HG03521 (cell line): ENCODE data around the gene KIF15.

Experiments
- ATAC-seq: cut with Tn5 transposase; IDR thresholded peaks from one replicate; pipeline ENCODE4 v1.9.1; 2021; ENCODE audit warnings: mild to moderate bottlenecking, moderate library complexity; ENCODE audit not compliant: unreplicated experiment

The KIF15 gene, protein sequence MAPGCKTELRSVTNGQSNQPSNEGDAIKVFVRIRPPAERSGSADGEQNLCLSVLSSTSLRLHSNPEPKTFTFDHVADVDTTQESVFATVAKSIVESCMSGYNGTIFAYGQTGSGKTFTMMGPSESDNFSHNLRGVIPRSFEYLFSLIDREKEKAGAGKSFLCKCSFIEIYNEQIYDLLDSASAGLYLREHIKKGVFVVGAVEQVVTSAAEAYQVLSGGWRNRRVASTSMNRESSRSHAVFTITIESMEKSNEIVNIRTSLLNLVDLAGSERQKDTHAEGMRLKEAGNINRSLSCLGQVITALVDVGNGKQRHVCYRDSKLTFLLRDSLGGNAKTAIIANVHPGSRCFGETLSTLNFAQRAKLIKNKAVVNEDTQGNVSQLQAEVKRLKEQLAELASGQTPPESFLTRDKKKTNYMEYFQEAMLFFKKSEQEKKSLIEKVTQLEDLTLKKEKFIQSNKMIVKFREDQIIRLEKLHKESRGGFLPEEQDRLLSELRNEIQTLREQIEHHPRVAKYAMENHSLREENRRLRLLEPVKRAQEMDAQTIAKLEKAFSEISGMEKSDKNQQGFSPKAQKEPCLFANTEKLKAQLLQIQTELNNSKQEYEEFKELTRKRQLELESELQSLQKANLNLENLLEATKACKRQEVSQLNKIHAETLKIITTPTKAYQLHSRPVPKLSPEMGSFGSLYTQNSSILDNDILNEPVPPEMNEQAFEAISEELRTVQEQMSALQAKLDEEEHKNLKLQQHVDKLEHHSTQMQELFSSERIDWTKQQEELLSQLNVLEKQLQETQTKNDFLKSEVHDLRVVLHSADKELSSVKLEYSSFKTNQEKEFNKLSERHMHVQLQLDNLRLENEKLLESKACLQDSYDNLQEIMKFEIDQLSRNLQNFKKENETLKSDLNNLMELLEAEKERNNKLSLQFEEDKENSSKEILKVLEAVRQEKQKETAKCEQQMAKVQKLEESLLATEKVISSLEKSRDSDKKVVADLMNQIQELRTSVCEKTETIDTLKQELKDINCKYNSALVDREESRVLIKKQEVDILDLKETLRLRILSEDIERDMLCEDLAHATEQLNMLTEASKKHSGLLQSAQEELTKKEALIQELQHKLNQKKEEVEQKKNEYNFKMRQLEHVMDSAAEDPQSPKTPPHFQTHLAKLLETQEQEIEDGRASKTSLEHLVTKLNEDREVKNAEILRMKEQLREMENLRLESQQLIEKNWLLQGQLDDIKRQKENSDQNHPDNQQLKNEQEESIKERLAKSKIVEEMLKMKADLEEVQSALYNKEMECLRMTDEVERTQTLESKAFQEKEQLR (N-terminal part only)

DNA sequence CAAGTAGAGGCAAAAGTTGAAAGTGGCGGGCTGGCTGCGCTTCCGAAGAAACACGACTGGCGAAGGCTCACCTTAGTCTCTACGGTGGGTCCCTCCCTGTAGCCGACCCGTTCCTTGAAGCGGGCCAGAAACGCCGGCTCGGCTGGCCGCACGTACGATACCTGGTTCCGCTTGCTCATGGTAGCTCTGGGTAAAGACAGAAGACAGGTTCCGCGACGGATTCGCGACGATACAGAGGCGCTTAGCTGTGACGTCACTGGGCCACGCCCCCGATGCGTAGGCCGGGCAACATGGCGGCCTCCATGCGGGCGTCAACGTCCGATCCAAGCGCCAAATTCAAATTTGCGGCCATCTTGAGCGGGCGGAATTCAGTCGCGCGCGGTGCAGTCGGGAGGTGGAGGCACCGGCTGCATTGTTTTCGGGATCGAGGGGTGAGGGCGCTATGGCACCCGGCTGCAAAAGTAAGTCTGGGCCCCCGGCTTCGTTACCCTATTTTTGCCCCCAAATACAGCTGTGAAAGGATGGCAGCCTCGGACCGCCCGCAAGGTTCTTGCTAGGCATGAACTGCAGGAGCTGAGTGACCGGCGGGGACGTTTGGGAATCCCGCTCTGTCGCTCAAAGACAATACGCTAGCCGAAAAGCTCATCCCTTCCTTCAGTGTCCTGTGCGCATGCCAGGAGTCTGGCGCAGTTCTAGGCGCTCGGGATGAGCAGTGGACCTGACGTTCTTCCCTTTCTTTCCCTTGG lies at the start of gene KIF15, which contains the start of gene KIAA1143:
TSS of gene KIF15 (plus strand) at position 371 of the 746 bp plus-strand sequence. CDS start at position 443, 72 bp downstream.
TSS of gene KIAA1143 (minus strand) at position 196 of the 746 bp plus-strand sequence. CDS start at position 179, 17 bp downstream.
- peak; percentile 91 for ATAC-seq

DNA sequence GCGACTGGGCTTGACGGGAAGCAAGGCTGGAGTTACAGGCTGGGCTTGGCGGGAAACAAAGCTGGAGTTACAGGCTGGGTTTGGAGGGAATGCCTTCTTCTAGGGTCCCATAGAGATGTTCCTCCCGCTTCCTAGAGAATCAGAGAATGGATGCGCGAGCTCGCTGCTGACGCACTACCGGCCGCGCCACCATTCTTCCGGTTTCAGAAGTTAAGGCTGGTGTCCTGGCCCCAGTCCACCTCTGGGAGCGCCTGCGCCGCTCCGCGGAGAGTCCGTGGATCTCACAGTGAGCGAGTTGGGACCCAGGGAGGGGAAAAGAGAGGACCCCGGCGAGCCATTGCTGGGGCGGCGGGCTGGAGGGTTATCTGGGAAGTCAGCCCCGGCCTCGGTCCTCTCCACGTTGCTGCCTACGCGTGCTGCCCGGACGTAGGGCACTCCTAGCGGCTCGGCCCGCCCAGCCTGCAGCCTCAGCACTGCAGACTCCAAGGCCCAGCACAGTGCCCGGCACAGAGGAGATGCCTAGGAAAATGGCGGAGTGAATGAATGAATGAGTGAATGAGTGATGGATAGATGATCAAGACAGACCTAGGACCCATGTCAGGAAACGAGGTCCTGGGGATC lies 49.0 kb upstream of the KIF15 start, which contains the start of gene ZNF502:
TSS of gene ZNF502 (plus strand) at position 206 of the 621 bp plus-strand sequence. CDS start 7,602 bp downstream, outside the sequence.
- ATAC-seq = no peak

DNA sequence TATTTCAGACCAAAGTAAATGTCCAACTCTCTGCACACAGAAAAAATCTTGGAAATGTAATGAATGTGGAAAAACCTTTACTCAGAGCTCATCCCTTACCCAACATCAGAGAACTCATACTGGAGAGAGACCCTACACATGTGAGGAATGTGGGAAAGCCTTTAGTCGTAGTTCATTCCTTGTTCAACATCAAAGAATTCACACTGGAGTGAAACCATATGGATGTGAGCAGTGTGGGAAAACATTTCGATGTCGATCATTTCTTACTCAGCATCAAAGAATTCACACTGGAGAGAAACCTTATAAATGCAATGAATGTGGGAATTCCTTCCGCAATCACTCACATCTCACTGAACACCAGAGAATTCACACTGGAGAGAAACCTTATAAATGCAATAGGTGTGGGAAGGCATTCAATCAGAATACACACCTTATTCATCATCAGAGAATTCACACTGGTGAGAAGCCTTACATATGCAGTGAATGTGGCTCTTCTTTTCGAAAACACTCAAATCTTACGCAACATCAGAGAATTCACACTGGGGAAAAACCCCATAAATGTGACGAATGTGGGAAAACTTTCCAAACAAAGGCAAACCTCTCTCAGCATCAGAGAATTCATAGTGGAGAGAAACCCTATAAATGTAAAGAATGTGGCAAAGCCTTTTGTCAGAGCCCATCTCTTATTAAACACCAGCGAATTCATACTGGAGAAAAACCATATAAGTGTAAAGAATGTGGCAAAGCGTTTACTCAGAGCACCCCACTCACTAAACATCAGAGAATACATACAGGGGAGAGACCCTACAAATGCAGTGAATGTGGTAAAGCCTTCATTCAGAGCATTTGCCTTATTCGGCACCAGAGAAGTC lies 40.1 kb upstream of the KIF15 start:
- no peak for ATAC-seq

DNA sequence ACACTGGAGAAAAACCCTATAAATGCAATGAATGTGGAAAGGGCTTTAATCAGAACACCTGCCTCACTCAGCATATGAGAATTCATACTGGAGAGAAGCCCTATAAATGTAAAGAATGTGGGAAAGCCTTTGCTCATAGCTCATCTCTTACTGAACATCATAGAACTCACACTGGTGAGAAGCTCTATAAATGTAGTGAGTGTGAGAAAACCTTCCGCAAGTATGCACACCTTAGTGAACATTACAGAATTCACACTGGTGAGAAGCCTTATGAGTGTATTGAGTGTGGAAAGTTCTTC lies 39.5 kb upstream of the KIF15 start:
- no peak for ATAC-seq

DNA sequence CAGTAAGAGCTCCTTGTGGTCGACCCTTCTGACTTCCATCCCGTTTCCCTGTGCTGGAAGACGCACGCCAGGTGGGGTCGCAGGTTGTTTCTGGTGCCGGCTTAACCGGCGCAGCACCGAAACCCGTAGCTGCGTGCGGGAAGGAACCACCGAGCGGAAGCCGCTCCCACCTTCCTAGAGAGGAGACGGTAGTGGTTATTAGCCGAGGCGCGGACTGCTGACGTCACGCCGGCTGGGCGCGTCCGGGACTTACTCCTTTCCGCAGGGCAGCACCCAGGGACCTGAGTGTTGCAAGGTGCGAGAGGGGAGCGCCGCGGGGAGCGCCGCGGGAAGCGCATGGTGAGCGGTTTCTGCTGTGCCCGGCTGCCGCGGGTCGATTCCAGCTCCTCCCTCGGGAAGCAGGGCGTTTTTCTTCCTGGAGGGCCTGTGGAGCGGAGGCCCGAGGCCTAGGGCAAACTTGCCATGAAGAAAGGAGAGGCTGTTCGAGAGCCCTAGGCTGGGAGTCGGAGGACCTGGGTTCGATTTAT lies 32.1 kb upstream of the KIF15 start, which contains the start of gene ZNF501:
TSS of gene ZNF501 (plus strand) at position 252 of the 527 bp plus-strand sequence. CDS start 4,787 bp downstream, outside the sequence.
- ATAC-seq = peak; percentile 79

DNA sequence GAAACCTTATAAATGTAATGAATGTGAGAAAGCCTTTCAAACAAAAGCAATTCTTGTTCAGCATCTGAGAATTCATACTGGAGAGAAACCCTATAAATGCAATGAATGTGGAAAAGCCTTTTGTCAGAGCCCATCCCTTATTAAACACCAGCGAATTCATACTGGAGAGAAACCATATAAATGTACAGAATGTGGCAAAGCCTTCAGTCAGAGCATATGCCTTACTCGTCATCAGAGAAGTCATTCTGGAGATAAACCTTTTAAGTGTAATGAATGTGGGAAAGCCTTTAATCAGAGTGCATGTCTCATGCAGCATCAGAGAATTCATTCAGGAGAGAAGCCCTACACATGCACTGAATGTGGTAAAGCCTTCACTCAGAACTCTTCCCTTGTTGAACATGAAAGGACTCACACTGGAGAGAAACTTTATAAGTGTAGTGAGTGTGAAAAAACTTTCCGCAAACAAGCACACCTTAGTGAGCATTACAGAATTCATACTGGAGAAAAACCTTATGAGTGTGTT lies 26.9 kb upstream of the KIF15 start:
- no peak for ATAC-seq

DNA sequence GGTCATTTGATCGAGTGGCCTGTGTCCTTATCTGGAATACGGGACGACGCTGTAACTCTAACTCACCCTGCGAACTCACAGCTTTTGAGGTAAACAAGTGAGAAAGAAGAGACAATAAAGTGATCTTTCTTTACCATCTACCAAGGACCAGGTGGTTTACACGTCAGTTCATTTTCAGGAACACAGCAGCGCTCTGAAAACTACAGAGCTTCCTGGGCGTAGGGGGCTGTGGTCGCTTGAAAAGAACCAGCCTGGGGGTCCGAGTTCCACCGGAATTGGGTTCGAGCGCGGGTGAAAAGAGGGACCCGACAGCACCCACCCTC lies 532 bp upstream of the KIF15 start:
- ATAC-seq = no peak

DNA sequence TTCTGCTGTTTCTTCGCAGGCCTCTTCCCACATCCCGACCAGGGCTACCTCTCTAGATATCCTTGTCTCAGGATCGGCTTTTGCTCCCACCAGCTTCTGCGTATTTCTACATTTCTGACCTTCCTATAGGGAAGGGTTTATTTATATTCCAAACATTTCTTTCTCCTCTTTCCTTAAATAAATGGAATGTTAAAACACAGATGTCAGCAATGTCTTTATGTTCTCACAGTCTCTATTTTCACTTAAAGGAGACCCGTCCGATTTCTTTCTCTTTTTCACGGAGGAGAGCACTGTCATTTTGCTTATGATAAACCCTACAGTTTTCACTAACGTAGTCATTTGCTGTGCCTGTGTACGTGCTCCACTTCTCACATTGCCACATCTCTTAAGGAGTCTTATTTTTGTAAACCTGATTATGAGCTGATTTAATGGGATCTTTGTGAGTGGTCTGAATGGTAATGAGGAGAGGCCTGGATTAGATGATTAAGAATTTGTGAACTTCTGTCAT lies 630 bp downstream of the KIF15 start:
- ATAC-seq = no peak

DNA sequence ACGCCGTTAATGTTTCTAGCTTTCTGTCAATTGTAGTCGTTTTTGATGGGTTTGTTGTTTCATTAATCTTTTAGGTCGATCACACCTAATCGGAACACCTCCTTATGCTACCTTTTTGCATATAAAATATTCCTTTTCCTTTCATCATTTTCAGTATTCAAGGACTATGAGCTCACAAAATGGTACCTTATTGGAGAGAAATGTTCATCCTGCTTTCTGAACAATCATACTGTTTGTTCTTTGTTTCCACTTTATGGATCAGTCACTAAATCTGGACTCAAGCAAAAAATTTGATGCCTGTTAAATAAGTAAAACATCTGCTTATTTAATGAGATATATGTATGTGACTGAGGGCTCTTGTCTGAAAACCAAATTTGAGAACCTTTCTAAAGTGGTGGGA lies 1.1 kb downstream of the KIF15 start:
- no peak for ATAC-seq

DNA sequence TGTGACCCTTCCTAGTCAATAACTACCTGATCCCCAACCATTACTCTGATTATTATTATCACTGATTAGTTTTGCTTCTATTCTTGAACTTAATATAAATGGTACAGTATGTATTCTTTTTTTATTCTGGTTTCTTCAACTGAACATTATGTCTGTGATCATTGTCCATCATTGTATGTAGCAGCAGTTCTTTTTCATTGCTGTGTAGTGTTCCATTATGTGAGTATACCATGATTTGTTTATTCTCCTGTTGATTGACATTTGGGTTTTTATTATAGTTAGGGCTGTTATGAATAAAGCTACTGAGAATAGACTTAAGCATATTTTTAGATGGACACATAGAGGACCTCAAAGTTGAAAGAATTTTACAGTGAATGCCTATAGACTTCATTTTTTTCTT lies 2.7 kb downstream of the KIF15 start:
- no peak for ATAC-seq

DNA sequence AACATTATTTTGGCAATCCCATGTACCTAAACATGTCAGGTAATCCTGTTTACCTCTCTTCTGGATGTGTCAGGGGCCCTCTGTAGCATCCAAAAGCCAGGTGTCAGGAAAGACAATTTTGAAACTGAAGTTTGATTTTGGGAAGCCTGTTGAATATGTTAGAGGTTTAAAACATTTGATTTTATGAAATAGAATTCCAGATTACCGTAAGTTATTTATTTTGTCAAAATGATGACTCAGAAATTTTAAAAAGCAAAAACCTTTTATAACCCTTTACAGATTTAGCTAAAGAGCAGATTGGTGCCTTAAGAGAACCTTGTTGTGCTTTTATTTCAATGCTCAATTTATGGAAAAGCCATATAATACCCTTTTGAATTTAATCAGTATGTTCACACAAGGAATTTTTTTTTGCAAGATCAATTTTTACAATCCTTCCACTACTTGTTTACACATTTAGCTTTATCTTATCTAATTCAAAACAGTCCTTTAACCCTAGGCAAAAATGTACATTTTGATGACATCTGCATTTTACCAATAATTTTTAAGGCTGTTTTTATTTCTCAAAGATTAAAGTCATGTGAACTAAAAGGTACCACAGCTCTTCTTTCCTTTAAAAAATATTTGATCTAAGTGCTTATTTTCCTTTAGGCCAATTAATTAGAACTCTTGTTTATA lies 10.0 kb downstream of the KIF15 start:
- no peak for ATAC-seq

DNA sequence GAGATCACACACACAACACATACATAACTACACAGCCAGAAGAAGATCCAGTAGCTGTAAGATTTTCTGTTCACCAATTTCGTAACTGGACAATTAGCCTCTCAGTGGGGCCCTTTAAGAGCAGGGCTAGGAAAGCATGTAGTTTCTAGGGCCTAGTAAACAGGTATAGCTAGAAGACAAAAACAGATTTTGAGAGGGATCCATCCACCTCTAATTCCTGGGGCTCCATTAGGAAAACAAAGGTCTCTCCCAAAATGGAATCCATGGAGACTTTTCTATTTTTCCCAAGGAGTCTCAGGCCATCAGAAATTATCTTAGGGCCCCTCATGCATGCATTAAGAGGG lies 10.5 kb downstream of the KIF15 start:
- ATAC-seq = no peak

DNA sequence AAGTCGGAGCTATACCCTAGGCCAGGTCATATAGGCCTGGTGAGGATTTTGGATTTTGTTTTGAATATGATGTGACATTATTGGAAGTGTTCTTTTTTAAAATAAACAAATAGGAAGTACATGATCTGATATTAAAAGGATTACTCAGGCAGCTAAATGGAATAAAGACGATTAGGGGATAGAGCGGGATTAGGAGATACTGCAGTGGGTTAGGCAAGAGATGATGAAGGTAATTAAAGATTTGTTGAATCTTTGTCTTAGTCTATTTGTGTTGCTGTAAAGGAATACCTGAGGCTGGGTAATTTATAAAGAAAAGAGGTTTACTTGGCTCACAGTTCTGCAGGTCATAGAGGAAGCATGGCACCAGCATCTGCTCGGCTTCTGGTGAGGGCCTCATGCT lies 21.3 kb downstream of the KIF15 start:
- no peak for ATAC-seq

DNA sequence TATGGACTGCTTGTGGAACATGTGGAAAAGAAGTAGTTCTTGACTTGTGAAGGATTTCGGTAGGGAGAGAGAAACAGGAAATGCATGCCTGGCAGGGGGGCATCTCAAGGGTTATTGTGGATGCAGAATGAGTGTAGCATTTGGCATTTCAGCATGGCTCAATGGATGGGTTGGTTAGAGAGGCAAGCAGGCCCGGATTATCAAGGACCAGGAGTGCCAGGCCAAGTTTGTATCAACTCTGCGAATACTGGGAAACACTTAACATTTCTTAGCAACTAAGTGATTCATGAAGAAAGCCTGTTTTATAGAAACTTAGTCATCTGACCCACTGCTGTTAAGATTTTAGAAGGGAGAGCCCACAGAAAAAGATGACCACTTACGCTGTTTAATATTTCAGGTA lies 33.6 kb downstream of the KIF15 start:
- ATAC-seq = no peak

DNA sequence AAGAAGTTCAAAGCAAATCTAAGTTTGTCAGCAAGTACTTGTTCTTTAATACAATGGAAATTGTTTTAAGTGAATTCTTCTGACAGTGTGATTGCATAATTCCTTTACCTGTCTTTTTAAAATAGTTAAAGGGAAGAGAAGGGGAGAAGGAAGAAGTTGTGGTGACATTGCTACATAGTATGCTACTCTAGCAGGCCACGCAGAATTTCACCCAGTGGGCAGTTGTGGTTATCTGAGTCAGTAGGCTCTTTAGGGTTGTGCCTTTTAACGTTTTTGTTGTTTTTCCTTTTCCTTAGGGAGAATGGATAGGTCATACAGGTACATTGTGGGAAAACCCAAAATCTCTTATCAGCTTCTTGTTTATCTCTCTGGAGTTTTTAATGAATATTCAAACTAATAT lies 40.4 kb downstream of the KIF15 start:
- ATAC-seq = no peak

DNA sequence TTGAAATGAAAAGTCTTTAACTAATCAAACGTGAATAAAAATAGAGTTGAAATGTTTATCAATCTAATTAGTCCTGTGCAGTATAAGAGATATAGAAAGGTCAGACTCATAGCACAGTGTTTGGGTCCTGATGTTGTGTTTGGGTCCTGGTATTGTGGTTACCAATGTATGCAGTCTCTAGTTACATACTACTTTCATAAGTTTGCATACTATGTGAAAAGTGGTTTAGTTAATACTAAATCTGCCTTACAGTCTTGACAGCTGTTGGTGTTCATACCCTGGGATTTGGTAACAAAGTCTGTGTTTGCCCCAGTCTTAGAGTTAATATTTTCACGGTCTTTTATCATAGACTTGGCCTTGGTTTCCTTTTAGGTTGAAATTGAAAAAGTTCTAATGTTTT lies 41.7 kb downstream of the KIF15 start:
- no peak for ATAC-seq

DNA sequence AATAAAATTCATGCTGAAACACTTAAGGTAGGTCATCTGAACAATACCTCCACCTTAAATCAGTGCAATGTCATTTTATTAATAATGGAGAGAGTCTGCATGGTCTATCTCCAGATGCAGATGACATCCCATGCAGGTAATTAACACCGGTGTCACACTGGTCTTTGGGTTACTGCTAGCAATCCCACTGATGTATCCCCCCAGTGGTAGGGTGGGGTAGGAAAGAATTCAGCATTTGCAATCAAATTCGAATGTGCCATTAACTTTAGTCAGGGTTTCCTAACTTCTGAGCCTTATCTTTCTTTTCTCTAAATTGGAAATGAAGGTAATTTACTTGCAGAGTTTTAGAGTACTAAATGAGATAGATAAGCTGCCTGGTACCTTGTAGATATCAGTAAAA lies 44.4 kb downstream of the KIF15 start:
- no peak for ATAC-seq

DNA sequence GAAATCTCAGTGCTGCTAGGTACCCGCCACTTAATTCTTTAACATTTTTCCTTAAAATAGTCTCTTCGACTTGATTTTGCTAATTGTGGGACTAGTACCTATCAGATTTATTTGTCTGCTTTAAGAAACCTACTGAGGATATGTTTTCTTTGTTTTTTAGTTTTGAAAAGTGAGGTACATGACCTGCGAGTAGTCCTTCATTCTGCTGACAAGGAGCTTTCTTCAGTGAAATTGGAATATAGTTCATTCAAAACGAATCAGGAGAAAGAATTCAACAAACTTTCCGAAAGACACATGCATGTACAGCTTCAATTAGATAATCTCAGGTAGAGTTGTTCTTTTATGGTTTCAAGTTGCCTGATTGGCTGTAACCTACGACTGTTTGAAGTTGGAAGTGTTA lies 53.2 kb downstream of the KIF15 start:
- no peak for ATAC-seq
